Right atrium auricular region (tissue), 2 donors: ENCODE measurements around the gene ITGA3. TPM values are rescaled to one million over a fixed set of nuclear protein-coding genes. Genes with fewer than 3 reads are reported as not detected.
A peak's percentile ranks its signal among the peaks of the same experiment; 100 is the strongest.

Experiments used
- DNase-seq: peaks from one replicate; pipeline ENCODE4 v3.0.0-alpha.2; 2019; ENCODE audit warnings: low spot score
- H3K27ac ChIP-seq, 2 donors: fragments of 200-600 bp; sonication (generic); 1 replicate in 1 of 2; 2 replicates in 1 of 2; pipeline ENCODE4 v1.5.1; 2016 to 2019
- H3K27me3 ChIP-seq, 2 donors: fragments of 200-600 bp; sonication (generic); one replicate each; pipeline versions ENCODE4 v1.5.1 to v1.6.0; 2017 to 2019
- H3K36me3 ChIP-seq: fragments of 200-600 bp; sonication (generic); one replicate; pipeline ENCODE4 v1.5.1; 2016
- H3K4me1 ChIP-seq, 2 donors: fragments of 200-600 bp; sonication (generic); one replicate each; pipeline versions ENCODE4 v1.5.1 to v1.6.0; 2017 to 2019
- H3K4me3 ChIP-seq, 2 donors: fragments of 200-600 bp; sonication (generic); 1 replicate in 1 of 2; 2 replicates in 1 of 2; pipeline ENCODE4 v1.5.1; 2017 to 2019; ENCODE audit warnings: mild to moderate bottlenecking in 1 of 2, moderate library complexity in 1 of 2
- H3K9me3 ChIP-seq, 2 donors: fragments of 200-600 bp; sonication (generic); one replicate each; pipeline ENCODE4 v1.5.1; 2019
- CTCF ChIP-seq, 2 donors: fragments of 200-600 bp; sonication (generic); IDR thresholded peaks; one replicate each; pipeline ENCODE4 v1.5.1; 2019; ENCODE audit warnings: antibody characterized with exemption in 2 of 2
- total RNA-seq, 2 donors: library from RNA; depleted of rRNA; stranded (reverse); fragments of >200 nt; gene quantifications; one replicate each; pipeline ENCODE4 v1.1.0, GENCODE V29; 2016

The ITGA3 gene
- total RNA-seq, 2 donors from 2014 or later, result 29.5 to 61.8 TPM

- Histone ChIP-seq H3K4me1 (peaks cover 0 to 70% of the 10 kb centered on the region in 2 donors), H3K4me3 (no peak overlapping the region), H3K27me3 (no peaks in the 10 kb centered on the region), H3K36me3 (peaks cover 20% of the 10 kb centered on the region), H3K9me3 (no peaks in the 10 kb centered on the region), H3K27ac (peak overlapping the region; percentile 94 to 100)
- TF ChIP-seq CTCF (IDR thresholded peaks at IDR 0.05), result no peak
- DNase-seq, result no peak
These were observed 57.9 kb downstream of the ITGA3 start for GRCh38 chr17:50113624-50114320.

- no peak for TF ChIP-seq CTCF (IDR thresholded peaks at IDR 0.05)
- H3K36me3 ChIP-seq, result peaks cover 13% of the 10 kb centered on the region
- H3K27me3 ChIP-seq, result no peaks in the 10 kb centered on the region
- H3K4me3 ChIP-seq, result no peak overlapping the region
- no peaks in the 10 kb centered on the region for H3K9me3 ChIP-seq
- DNase-seq, result no peak
- peak overlapping the region; percentile 94 to 100 for H3K27ac ChIP-seq
- H3K4me1 ChIP-seq, result peaks cover 0 to 70% of the 10 kb centered on the region in 2 donors
These were observed 58.5 kb downstream of the ITGA3 start for GRCh38 chr17:50114401-50114800.

GRCh38 chr17:50114849-50115357 lies 59.0 kb downstream of the ITGA3 start:
- H3K36me3 ChIP-seq, result peaks cover 8% of the 10 kb centered on the region
- H3K4me1 ChIP-seq, result peaks cover 0 to 70% of the 10 kb centered on the region in 2 donors
- peak overlapping the region; percentile 94 to 100 for H3K27ac ChIP-seq
- H3K4me3 ChIP-seq, result no peak overlapping the region
- no peaks in the 10 kb centered on the region for H3K27me3 ChIP-seq
- no peaks in the 10 kb centered on the region for H3K9me3 ChIP-seq
- peak; percentile 51 to 73 for TF ChIP-seq CTCF (IDR thresholded peaks at IDR 0.05)
- DNase-seq, result no peak

- Histone ChIP-seq H3K4me1 (peaks cover 0 to 63% of the 10 kb centered on the region in 2 donors), H3K36me3 (no peaks in the 10 kb centered on the region), H3K4me3 (no peak overlapping the region), H3K27me3 (no peaks in the 10 kb centered on the region), H3K9me3 (no peaks in the 10 kb centered on the region), H3K27ac (peak overlapping the region; percentile 27 to 100)
- TF ChIP-seq CTCF (IDR thresholded peaks at IDR 0.05), result no peak
- DNase-seq, result peak; percentile 68
These were observed 59.8 kb downstream of the ITGA3 start for GRCh38 chr17:50115756-50116155.

- H3K4me3 ChIP-seq, result peak overlapping the region in 1 of 2 donors; percentile 20
- peak; percentile 47 to 77 for TF ChIP-seq CTCF (IDR thresholded peaks at IDR 0.05)
- DNase-seq, result no peak
- peaks cover 0 to 46% of the 10 kb centered on the region in 2 donors for H3K4me1 ChIP-seq
- H3K9me3 ChIP-seq, result no peaks in the 10 kb centered on the region
- H3K27me3 ChIP-seq, result no peaks in the 10 kb centered on the region
- H3K27ac ChIP-seq, result no peak overlapping the region
- H3K36me3 ChIP-seq, result no peaks in the 10 kb centered on the region
These were observed 61.5 kb downstream of the ITGA3 start for GRCh38 chr17:50117202-50118051.
